Femur (tissue), 1 donor: ENCODE data around the gene LRRIQ1.
"Not testable (repeated sequence)": the region's sequence is repeated elsewhere in the genome, so short reads cannot be mapped to it uniquely, and the experiment has no call there.

Experiments used
- DNase-seq: peaks from one replicate; pipeline ENCODE4 v3.0.0-alpha.2; 2017

Gene LRRIQ1

GRCh38 chr12:85036234-85036707 is at the start of gene LRRIQ1, which contains the start of gene TSPAN19:
Gene LRRIQ1 (plus strand): TSS chr12:85036351. CDS start chr12:85038177, 1,826 bp downstream.
Gene TSPAN19 (minus strand): TSS chr12:85036277. CDS start chr12:85029946, 6,331 bp downstream.
- DNase-seq: peak; percentile 82

- no peak for DNase-seq
Observed at GRCh38 chr12:84986586-84986985, 49.6 kb upstream of the LRRIQ1 start.

- DNase-seq: no peak
Observed at GRCh38 chr12:84994426-84994825, 41.7 kb upstream of the LRRIQ1 start.

GRCh38 chr12:84995641-84996040 is 40.5 kb upstream of the LRRIQ1 start:
- DNase-seq: no peak

- DNase-seq: no peak
Observed at GRCh38 chr12:84996759-84997158, 39.4 kb upstream of the LRRIQ1 start.

- DNase-seq: no peak
Observed at GRCh38 chr12:84998341-84998740, 37.8 kb upstream of the LRRIQ1 start.

- DNase-seq: no peak
Observed at GRCh38 chr12:85000729-85001128, 35.4 kb upstream of the LRRIQ1 start.

- no peak for DNase-seq
Observed at GRCh38 chr12:85002778-85003296, 33.3 kb upstream of the LRRIQ1 start.

GRCh38 chr12:85004204-85004603 is 31.9 kb upstream of the LRRIQ1 start:
- no peak for DNase-seq

GRCh38 chr12:85005047-85005446 is 31.1 kb upstream of the LRRIQ1 start:
- DNase-seq: not testable (repeated sequence)

GRCh38 chr12:85005615-85006014 is 30.5 kb upstream of the LRRIQ1 start:
- no peak for DNase-seq

- DNase-seq: no peak
Observed at GRCh38 chr12:85006206-85006605, 29.9 kb upstream of the LRRIQ1 start.

GRCh38 chr12:85007836-85008235 is 28.3 kb upstream of the LRRIQ1 start:
- no peak for DNase-seq

GRCh38 chr12:85016413-85016812 is 19.7 kb upstream of the LRRIQ1 start:
- DNase-seq: no peak

GRCh38 chr12:85017133-85017532 is 19.0 kb upstream of the LRRIQ1 start:
- DNase-seq: no peak

- DNase-seq: no peak
Observed at GRCh38 chr12:85017618-85018017, 18.5 kb upstream of the LRRIQ1 start.

GRCh38 chr12:85018098-85018497 is 18.1 kb upstream of the LRRIQ1 start:
- DNase-seq: no peak

GRCh38 chr12:85029456-85029855 is 6.7 kb upstream of the LRRIQ1 start:
- DNase-seq: no peak

GRCh38 chr12:85036733-85037132 is 582 bp downstream of the LRRIQ1 start:
- DNase-seq: no peak

GRCh38 chr12:85041395-85041794 is 5.2 kb downstream of the LRRIQ1 start:
- no peak for DNase-seq

GRCh38 chr12:85043829-85044228 is 7.7 kb downstream of the LRRIQ1 start:
- no peak for DNase-seq

GRCh38 chr12:85057370-85057963 is 21.3 kb downstream of the LRRIQ1 start:
- peak; percentile 24 for DNase-seq

- no peak for DNase-seq
Observed at GRCh38 chr12:85058339-85058738, 22.2 kb downstream of the LRRIQ1 start.

- no peak for DNase-seq
Observed at GRCh38 chr12:85059594-85059993, 23.4 kb downstream of the LRRIQ1 start.

- DNase-seq: no peak
Observed at GRCh38 chr12:85060916-85061315, 24.8 kb downstream of the LRRIQ1 start.
